OCI-M1 (cell line): ENCODE results near the gene ZNF343.
A peak's percentile ranks its signal among the peaks of the same experiment; 100 is the strongest.
"Not testable (repeated sequence)": the region's sequence is repeated elsewhere in the genome, so short reads cannot be mapped to it uniquely, and the experiment has no call there.

Experiments used
- DNase-seq: peaks from one replicate; lab custom pipeline; 2025; lab: John Stamatoyannopoulos, UW

Gene ZNF343

GRCh38 chr20:2521369-2522305 is 12.9 kb upstream of the ZNF343 start:
- peak; percentile 81 for DNase-seq

- DNase-seq, result no peak
These were observed 11.9 kb upstream of the ZNF343 start for GRCh38 chr20:2520617-2521016.

- no peak for DNase-seq
These were observed 10.5 kb upstream of the ZNF343 start for GRCh38 chr20:2519115-2519809.

GRCh38 chr20:2518558-2518957 is 9.8 kb upstream of the ZNF343 start:
- peak; percentile 39 for DNase-seq

- no peak for DNase-seq
These were observed 9.4 kb upstream of the ZNF343 start for GRCh38 chr20:2518096-2518495.

- no peak for DNase-seq
These were observed 7.7 kb upstream of the ZNF343 start for GRCh38 chr20:2516399-2516798.

GRCh38 chr20:2515203-2515602 is 6.5 kb upstream of the ZNF343 start:
- no peak for DNase-seq

GRCh38 chr20:2509794-2510193 is 1.1 kb upstream of the ZNF343 start:
- no peak for DNase-seq

GRCh38 chr20:2509468-2509781 is 710 bp upstream of the ZNF343 start:
- no peak for DNase-seq

- DNase-seq, result peak; percentile 44
These were observed 662 bp downstream of the ZNF343 start for GRCh38 chr20:2507875-2508630.

- DNase-seq, result no peak
These were observed 1.3 kb downstream of the ZNF343 start for GRCh38 chr20:2507464-2507863.

GRCh38 chr20:2506426-2506825 is 2.3 kb downstream of the ZNF343 start:
- DNase-seq, result not testable (repeated sequence)

GRCh38 chr20:2504803-2505202 is 3.9 kb downstream of the ZNF343 start:
- DNase-seq, result not testable (repeated sequence)

- not testable (repeated sequence) for DNase-seq
These were observed 5.8 kb downstream of the ZNF343 start for GRCh38 chr20:2502808-2503384.

GRCh38 chr20:2485661-2486060 is 23.1 kb downstream of the ZNF343 start:
- DNase-seq, result no peak

GRCh38 chr20:2485080-2485479 is 23.6 kb downstream of the ZNF343 start:
- no peak for DNase-seq

GRCh38 chr20:2483504-2483903 is 25.2 kb downstream of the ZNF343 start:
- no peak for DNase-seq

GRCh38 chr20:2480381-2480780 is 28.3 kb downstream of the ZNF343 start:
- no peak for DNase-seq

GRCh38 chr20:2476742-2477615 is 31.7 kb downstream of the ZNF343 start:
- DNase-seq, result no peak

GRCh38 chr20:2475850-2476741 is 32.6 kb downstream of the ZNF343 start:
- no peak for DNase-seq
